GM19043 (cell line): ENCODE results near the gene DHX16.

Experiments used
- ATAC-seq: cut with Tn5 transposase; IDR thresholded peaks from one replicate; pipeline ENCODE4 v1.9.1; 2021; ENCODE audit warnings: low read depth; ENCODE audit not compliant: unreplicated experiment

Gene DHX16

GRCh38 chr6:30696432-30696831 lies 23.6 kb upstream of the DHX16 start:
- no peak for ATAC-seq

- ATAC-seq = no peak
Observed at GRCh38 chr6:30691208-30691847, 18.5 kb upstream of the DHX16 start.

- ATAC-seq = no peak
Observed at GRCh38 chr6:30690403-30691207, 17.8 kb upstream of the DHX16 start, which contains the start of gene NRM. Gene NRM, minus strand, starts transcription at chr6:30690984. Its CDS starts 10 bp downstream, at chr6:30690974.

- no peak for ATAC-seq
Observed at GRCh38 chr6:30689985-30690384, 17.2 kb upstream of the DHX16 start.

GRCh38 chr6:30689022-30689865 lies 16.4 kb upstream of the DHX16 start:
- no peak for ATAC-seq

GRCh38 chr6:30688569-30688968 lies 15.8 kb upstream of the DHX16 start:
- ATAC-seq = no peak

- ATAC-seq = no peak
Observed at GRCh38 chr6:30687659-30688431, 15.0 kb upstream of the DHX16 start.

GRCh38 chr6:30686908-30687658 lies 14.3 kb upstream of the DHX16 start:
- peak; percentile 48 for ATAC-seq

- ATAC-seq = no peak
Observed at GRCh38 chr6:30686009-30686907, 13.5 kb upstream of the DHX16 start, which contains the start of gene PPP1R18. Gene PPP1R18, minus strand, starts transcription at chr6:30686645. Its CDS starts 627 bp downstream, at chr6:30686018.

GRCh38 chr6:30685157-30686008 lies 12.6 kb upstream of the DHX16 start:
- no peak for ATAC-seq

- no peak for ATAC-seq
Observed at GRCh38 chr6:30684386-30685156, 11.8 kb upstream of the DHX16 start.

- no peak for ATAC-seq
Observed at GRCh38 chr6:30683980-30684338, 11.2 kb upstream of the DHX16 start.

GRCh38 chr6:30683183-30683979 lies 10.6 kb upstream of the DHX16 start:
- ATAC-seq = no peak

GRCh38 chr6:30682143-30683117 lies 9.6 kb upstream of the DHX16 start:
- peak; percentile 35 for ATAC-seq

GRCh38 chr6:30681766-30682142 lies 8.9 kb upstream of the DHX16 start:
- no peak for ATAC-seq
